Measurements from ENCODE around the gene PDE4A.

GRCh38 chr19:10453852-10454251 is 33.5 kb downstream of the PDE4A start:
- TF ChIP-seq SP1 (IDR thresholded peaks at IDR 0.05) (no peak), CTBP1 (IDR thresholded peaks at IDR 0.05; ENCODE audit: borderline replicate concordance) (no peak), FOXM1 (IDR thresholded peaks at IDR 0.05; ENCODE audit: borderline replicate concordance) (no peak), L3MBTL2 (conservative IDR thresholded peaks at IDR 0.05) (no peak), ELF4 (IDR thresholded peaks at IDR 0.05) (no peak), HDGF (IDR thresholded peaks at IDR 0.05; ENCODE audit: borderline replicate concordance) (no peak), FOXA1 (IDR thresholded peaks at IDR 0.05) (no peak), SUZ12 (IDR thresholded peaks at IDR 0.05) (no peak), LEF1 (IDR thresholded peaks at IDR 0.05; ENCODE audit: borderline replicate concordance) (no peak), BHLHE40 (IDR thresholded peaks at IDR 0.05; ENCODE audit: borderline replicate concordance) (no peak)

All from HEK293T (cell line).